Karpas-422 (cell line): ENCODE results near the gene OR13D1. TPM values are rescaled to one million over a fixed set of nuclear protein-coding genes. Genes with fewer than 3 reads are reported as not detected.

Experiments
- DNase-seq: peaks from one replicate; pipeline ENCODE4 v3.0.0-alpha.2; 2015
- H2AFZ ChIP-seq: fragments of 200-600 bp; sonication (generic); 2 replicates; pipeline ENCODE4 v1.6.1; 2014; ENCODE audit warnings: antibody characterized with exemption, low read length, mixed read lengths
- H3K27ac ChIP-seq: fragments of 200-600 bp; sonication (generic); 2 replicates; pipeline ENCODE4 v1.5.1; 2014; ENCODE audit warnings: mild to moderate bottlenecking, low read length, moderate library complexity
- H3K27me3 ChIP-seq: fragments of 200-600 bp; sonication (generic); 2 replicates; pipeline ENCODE4 v1.6.1; 2014; ENCODE audit warnings: low read length, mixed read lengths
- H3K36me3 ChIP-seq: fragments of 200-600 bp; sonication (generic); 2 replicates; pipeline ENCODE4 v1.6.1; 2014; ENCODE audit warnings: low read length, mixed read lengths; ENCODE audit not compliant: insufficient read depth
- H3K4me1 ChIP-seq: fragments of 200-600 bp; sonication (generic); 2 replicates; pipeline ENCODE4 v1.6.1; 2014; ENCODE audit warnings: mild to moderate bottlenecking, low read length, mixed read lengths
- H3K4me2 ChIP-seq: fragments of 200-600 bp; sonication (generic); 2 replicates; pipeline ENCODE4 v1.6.1; 2014; ENCODE audit warnings: low read length, low read depth, mild to moderate bottlenecking; ENCODE audit not compliant: poor library complexity, severe bottlenecking
- H3K4me3 ChIP-seq: fragments of 200-600 bp; sonication (generic); 2 replicates; pipeline ENCODE4 v1.5.1; 2014; ENCODE audit warnings: mild to moderate bottlenecking, antibody characterized with exemption, low read length, mixed read lengths
- H3K79me2 ChIP-seq: fragments of 200-600 bp; sonication (generic); 2 replicates; pipeline ENCODE4 v1.6.1; 2014; ENCODE audit warnings: mild to moderate bottlenecking, low read length, mixed read lengths
- H3K9ac ChIP-seq: fragments of 200-600 bp; sonication (generic); 2 replicates; pipeline ENCODE4 v1.6.0; 2014; ENCODE audit warnings: low read length
- H3K9me2 ChIP-seq: fragments of 200-600 bp; sonication (generic), shearing (Covaris generic); replicated peaks from 2 replicates; pipeline ENCODE4 v1.6.0; 2014; ENCODE audit warnings: mild to moderate bottlenecking, low read length, moderate library complexity; ENCODE audit not compliant: insufficient read depth
- H3K9me3 ChIP-seq: fragments of 300-700, 200-600 bp; sonication (generic); 2 replicates; pipeline ENCODE4 v1.6.1; 2014; ENCODE audit warnings: low read length, mixed read lengths
- H4K20me1 ChIP-seq: fragments of 200-600 bp; sonication (generic); 2 replicates; pipeline ENCODE4 v1.6.1; 2014; ENCODE audit warnings: mild to moderate bottlenecking, antibody characterized with exemption, low read length, low read depth; ENCODE audit not compliant: insufficient read depth
- total RNA-seq: library from RNA; depleted of rRNA; stranded (reverse); fragments of >200 nt; shearing (Covaris generic); gene quantifications from 2 replicates; pipeline ENCODE4 v1.2.3, GENCODE V29; 2014; ENCODE audit warnings: low replicate concordance; rRNA removed

Gene OR13D1
- total RNA-seq, 1 experiment from 2014 or later = not detected

DNA sequence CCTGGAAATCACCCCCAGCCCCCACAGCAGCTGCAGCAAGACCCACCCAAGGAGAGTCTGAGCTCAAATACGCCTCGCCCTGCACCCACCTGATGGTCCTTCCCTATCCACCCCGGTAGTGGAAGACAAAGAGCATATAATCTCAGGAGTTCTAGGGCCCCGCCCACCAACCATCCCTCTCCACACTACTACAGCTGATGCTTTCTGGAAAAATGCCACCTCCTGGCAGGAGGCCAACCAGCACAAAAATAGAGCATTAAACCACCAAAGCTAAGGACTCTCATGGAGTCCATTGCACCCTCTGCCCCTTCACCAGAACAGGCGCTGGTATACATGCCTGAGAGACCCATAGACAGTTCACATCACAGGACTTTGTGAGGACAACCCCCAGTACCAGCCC is 30.7 kb downstream of the OR13D1 start:
- no peak overlapping the region for H3K9ac ChIP-seq
- H3K79me2 ChIP-seq = no peaks in the 10 kb centered on the region
- no peak overlapping the region for H3K4me3 ChIP-seq
- H3K9me2 ChIP-seq = no peaks in the 10 kb centered on the region
- DNase-seq = no peak
- no peaks in the 10 kb centered on the region for H3K9me3 ChIP-seq
- H3K4me2 ChIP-seq = no peak overlapping the region
- H3K36me3 ChIP-seq = no peaks in the 10 kb centered on the region
- no peak overlapping the region for H2AFZ ChIP-seq
- H3K27me3 ChIP-seq = no peaks in the 10 kb centered on the region
- H3K27ac ChIP-seq = no peak overlapping the region
- no peaks in the 10 kb centered on the region for H4K20me1 ChIP-seq
- H3K4me1 ChIP-seq = no peaks in the 10 kb centered on the region

DNA sequence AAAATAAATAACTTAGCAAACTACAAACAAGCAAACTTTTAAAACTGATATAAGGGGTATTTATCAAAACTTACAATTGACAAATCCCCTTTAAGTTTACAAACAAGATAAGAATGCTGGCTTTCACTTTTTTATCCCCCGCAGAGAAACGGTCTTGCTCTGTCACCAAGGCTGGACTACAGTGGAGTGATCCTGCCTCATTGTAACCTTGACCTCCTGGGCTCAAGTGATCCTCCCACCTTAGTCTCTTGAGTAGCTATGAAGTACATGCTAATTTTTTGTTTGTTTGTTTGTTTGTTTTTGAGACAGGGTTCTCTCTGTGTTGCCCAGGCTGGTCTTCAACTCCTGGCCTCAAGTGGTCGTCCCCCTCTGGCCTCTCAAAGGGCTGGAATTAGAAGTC is 44.1 kb downstream of the OR13D1 start:
- Histone ChIP-seq H3K27ac (no peak overlapping the region), H3K27me3 (no peaks in the 10 kb centered on the region), H3K4me3 (no peak overlapping the region), H3K4me2 (no peak overlapping the region), H3K4me1 (peaks cover under 1% of the 10 kb centered on the region; the same call in 1 of the 2 replicates), H3K9ac (no peak overlapping the region), H2AFZ (no peak overlapping the region), H3K79me2 (no peaks in the 10 kb centered on the region), H4K20me1 (no peaks in the 10 kb centered on the region), H3K9me2 (no peaks in the 10 kb centered on the region), H3K9me3 (no peaks in the 10 kb centered on the region), H3K36me3 (no peaks in the 10 kb centered on the region)
- no peak for DNase-seq

DNA sequence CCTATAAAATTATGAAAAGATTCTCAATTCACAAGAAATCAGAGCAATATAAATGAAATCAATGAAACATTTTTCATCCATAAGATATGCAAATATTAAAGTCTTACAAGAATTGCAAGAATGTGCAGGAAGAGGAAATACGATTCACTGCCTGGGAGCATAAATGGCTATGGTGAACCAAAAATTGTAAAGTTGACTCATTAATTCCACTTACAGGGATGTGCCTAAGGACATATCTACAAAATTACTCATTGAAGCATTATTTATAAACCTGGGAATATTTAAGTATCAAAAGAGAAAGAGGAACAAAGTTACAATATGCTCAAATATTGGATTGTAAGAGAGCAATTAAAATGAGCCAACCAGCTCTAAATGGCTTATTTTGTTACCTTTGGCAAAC is 46.3 kb downstream of the OR13D1 start:
- Histone ChIP-seq H3K9ac (no peak overlapping the region), H3K27me3 (no peaks in the 10 kb centered on the region), H3K9me3 (no peaks in the 10 kb centered on the region), H3K4me3 (no peak overlapping the region), H3K9me2 (no peaks in the 10 kb centered on the region), H2AFZ (no peak overlapping the region), H3K4me1 (no peaks in the 10 kb centered on the region), H3K27ac (no peak overlapping the region), H4K20me1 (no peaks in the 10 kb centered on the region), H3K79me2 (no peaks in the 10 kb centered on the region), H3K4me2 (no peak overlapping the region), H3K36me3 (no peaks in the 10 kb centered on the region)
- no peak for DNase-seq

DNA sequence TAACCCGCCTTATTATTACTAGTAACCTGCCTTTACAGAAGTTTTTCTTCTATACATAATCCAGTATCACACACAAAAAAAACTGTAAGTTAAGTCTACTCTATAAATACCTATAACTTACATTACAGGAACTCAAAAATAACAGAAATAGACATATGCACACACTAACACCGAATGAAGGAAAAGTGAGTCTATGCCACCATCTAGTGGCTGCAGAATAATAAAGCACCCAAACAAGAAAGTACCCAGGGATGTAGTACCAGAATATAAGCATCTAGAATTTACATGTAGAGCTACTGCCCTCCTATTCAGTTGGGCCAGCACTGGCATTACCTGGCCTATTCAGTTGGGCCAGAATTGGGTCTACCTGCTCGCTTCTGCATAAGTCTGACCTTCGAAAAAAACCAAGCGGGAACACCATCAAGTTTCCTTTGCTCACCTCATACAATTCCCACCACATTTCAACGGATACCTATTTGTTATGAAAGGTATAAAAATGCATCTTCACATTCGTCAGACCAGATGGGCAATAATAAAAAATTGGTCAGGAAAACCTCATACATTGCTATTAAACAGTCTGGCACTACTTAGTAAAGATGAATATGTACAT is 49.2 kb downstream of the OR13D1 start:
- Histone ChIP-seq H2AFZ (no peak overlapping the region), H3K36me3 (no peaks in the 10 kb centered on the region), H4K20me1 (no peaks in the 10 kb centered on the region), H3K27me3 (no peaks in the 10 kb centered on the region), H3K9me2 (no peaks in the 10 kb centered on the region), H3K79me2 (no peaks in the 10 kb centered on the region; the same call in 1 of the 2 replicates), H3K27ac (no peak overlapping the region), H3K4me3 (no peak overlapping the region), H3K9ac (no peak overlapping the region), H3K9me3 (no peaks in the 10 kb centered on the region), H3K4me2 (no peak overlapping the region), H3K4me1 (peaks cover 13% of the 10 kb centered on the region)
- DNase-seq = peak; percentile 88

Other genes with a start within 250 kb of the OR13D1 start
- not detected in 2 replicates for gene OR13F1, start 190.3 kb upstream of the OR13D1 start, total RNA-seq
- gene OR13C4, start 167.3 kb upstream of the OR13D1 start, total RNA-seq = not detected in 2 replicates
- gene OR13C3, start 157.7 kb upstream of the OR13D1 start, total RNA-seq = not detected in 2 replicates
- not detected in 2 replicates for gene OR13C8, start 125.3 kb upstream of the OR13D1 start, total RNA-seq
- not detected in 2 replicates for gene OR13C5, start 95.1 kb upstream of the OR13D1 start, total RNA-seq
- gene OR13C2, start 88.9 kb upstream of the OR13D1 start, total RNA-seq = not detected in 2 replicates
- gene OR13C9, start 76.3 kb upstream of the OR13D1 start, total RNA-seq = not detected in 2 replicates
- 7.6 and 20.3 TPM in 2 replicates for gene NIPSNAP3A, start 53.2 kb downstream of the OR13D1 start, total RNA-seq
- gene NIPSNAP3B, start 69.6 kb downstream of the OR13D1 start, total RNA-seq = 0.29 and 0.71 TPM in 2 replicates
- 2.6 and 4.7 TPM in 2 replicates for gene ABCA1, start 233.6 kb downstream of the OR13D1 start, total RNA-seq